GM19467 (cell line): Measurements from ENCODE around the gene PGLYRP2.
"Not testable (repeated sequence)": the region's sequence is repeated elsewhere in the genome, so short reads cannot be mapped to it uniquely, and the experiment has no call there.

Experiments used
- ATAC-seq: cut with Tn5 transposase; IDR thresholded peaks from one replicate; pipeline ENCODE4 v1.9.1; 2021; ENCODE audit warnings: mild to moderate bottlenecking, moderate library complexity; ENCODE audit not compliant: unreplicated experiment

The PGLYRP2 gene, protein sequence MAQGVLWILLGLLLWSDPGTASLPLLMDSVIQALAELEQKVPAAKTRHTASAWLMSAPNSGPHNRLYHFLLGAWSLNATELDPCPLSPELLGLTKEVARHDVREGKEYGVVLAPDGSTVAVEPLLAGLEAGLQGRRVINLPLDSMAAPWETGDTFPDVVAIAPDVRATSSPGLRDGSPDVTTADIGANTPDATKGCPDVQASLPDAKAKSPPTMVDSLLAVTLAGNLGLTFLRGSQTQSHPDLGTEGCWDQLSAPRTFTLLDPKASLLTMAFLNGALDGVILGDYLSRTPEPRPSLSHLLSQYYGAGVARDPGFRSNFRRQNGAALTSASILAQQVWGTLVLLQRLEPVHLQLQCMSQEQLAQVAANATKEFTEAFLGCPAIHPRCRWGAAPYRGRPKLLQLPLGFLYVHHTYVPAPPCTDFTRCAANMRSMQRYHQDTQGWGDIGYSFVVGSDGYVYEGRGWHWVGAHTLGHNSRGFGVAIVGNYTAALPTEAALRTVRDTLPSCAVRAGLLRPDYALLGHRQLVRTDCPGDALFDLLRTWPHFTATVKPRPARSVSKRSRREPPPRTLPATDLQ

DNA sequence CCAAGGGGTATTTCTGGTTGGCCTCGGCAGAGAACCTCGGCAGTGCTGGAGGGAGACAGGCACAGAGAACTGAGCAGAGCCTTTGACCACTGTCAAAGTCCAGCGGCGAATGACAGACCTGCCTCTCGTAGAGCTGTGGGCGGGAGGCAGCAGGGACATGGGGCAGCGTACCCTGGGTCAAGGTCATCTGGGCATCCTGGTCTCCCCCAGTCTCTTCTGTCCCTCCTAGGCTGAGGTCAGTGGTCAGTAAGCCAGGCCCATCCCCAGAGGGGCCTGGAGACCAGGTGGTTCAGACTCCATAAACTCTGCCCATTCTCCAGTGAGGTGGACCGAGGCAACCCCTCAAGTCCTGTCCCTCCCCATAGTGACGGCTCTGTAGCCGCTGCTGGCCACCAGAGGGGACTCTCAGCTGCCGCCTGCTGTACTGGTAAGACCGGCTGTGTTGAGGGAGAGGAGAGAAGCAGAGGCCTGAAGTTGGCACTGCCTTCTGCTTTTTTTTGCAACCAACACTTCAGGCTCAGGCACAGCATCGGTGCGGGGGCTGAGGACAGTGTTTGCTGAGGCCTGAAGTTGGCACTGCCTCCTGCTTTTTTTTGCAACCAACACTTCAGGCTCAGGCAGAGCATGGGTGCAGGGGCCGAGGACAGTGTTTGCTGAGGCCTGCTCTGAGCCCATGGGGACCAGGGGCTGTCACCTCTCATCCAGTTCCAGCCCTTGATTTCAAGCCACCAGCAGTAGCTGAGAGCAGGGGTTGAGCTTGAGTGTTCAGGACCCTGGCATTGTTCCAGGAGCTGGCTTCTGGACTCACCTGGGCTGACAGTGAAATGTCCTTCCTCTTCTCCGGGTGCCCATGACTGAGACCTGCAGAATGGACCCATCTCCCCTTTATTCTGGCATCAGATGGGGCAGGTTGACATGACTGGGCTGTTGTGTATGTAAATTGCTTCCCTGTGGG, at the start of gene PGLYRP2:
TSS of gene PGLYRP2 (minus strand) at position 111 of the 955 bp plus-strand sequence. CDS start 130 bp downstream, outside the sequence.
- ATAC-seq, result no peak

- ATAC-seq, result no peak
Observed at GRCh38 chr19:15527705-15528104, 48.4 kb upstream of the PGLYRP2 start.

DNA sequence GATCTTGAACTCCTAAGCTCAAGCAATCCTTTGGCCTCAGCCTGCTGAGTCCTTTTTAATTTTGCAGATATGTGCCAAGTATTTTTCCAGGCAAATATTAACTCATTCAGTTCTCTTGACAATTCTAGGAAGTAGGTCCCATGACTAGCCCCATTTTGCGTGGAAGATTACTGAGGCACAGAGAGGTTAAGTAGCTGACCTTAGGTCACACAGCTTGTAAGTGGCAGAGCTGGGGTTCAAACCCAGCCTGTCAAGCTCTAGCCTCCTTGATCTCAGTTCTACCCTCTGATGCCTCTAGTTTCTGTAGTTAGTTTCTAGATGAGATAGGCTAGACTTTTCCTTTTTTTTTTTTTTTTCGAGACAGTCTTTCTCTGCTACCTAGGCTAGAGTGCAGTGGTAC, 47.1 kb upstream of the PGLYRP2 start:
- no peak for ATAC-seq

DNA sequence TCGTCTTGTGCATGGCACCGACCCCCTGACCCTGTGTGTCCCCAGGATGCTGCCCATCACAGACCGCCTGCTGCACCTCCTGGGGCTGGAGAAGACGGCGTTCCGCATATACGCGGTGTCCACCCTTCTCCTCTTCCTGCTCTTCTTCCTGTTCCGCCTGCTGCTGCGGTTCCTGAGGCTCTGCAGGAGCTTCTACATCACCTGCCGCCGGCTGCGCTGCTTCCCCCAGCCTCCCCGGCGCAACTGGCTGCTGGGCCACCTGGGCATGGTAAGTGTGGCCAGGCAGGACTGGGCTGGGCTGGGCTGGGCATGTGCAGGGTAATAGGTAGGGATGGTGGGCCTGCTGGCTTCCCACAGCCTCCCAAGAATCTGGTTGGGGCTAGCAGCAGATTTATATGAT, 46.0 kb upstream of the PGLYRP2 start:
- no peak for ATAC-seq

- ATAC-seq, result no peak
Observed at GRCh38 chr19:15524781-15525180, 45.5 kb upstream of the PGLYRP2 start.

- ATAC-seq, result no peak
Observed at GRCh38 chr19:15519433-15519976, 40.2 kb upstream of the PGLYRP2 start.

- no peak for ATAC-seq
Observed at GRCh38 chr19:15517778-15518177, 38.5 kb upstream of the PGLYRP2 start.

DNA sequence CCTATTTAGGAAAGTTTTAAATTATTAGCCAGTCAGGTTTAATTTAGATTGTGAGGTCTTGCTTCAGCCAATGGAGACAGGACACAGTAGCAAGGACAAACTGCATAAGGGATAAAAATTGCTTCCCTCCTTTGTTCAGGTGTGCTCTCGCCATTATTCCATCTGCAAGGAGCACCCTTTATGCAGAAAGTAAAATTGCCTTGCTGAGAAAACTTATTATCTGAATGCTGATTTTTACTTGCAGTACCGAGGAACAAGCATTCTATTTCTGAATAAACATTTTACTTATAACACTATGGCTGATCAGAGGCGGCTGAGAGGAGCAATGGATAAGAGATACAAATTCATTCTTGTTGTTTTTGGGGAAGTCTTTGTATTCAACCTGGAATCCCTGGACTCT, 37.1 kb upstream of the PGLYRP2 start:
- no peak for ATAC-seq

- not testable (repeated sequence) for ATAC-seq
Observed at GRCh38 chr19:15515227-15515625, 35.9 kb upstream of the PGLYRP2 start.

GRCh38 chr19:15511671-15512424, 32.5 kb upstream of the PGLYRP2 start:
- no peak for ATAC-seq

DNA sequence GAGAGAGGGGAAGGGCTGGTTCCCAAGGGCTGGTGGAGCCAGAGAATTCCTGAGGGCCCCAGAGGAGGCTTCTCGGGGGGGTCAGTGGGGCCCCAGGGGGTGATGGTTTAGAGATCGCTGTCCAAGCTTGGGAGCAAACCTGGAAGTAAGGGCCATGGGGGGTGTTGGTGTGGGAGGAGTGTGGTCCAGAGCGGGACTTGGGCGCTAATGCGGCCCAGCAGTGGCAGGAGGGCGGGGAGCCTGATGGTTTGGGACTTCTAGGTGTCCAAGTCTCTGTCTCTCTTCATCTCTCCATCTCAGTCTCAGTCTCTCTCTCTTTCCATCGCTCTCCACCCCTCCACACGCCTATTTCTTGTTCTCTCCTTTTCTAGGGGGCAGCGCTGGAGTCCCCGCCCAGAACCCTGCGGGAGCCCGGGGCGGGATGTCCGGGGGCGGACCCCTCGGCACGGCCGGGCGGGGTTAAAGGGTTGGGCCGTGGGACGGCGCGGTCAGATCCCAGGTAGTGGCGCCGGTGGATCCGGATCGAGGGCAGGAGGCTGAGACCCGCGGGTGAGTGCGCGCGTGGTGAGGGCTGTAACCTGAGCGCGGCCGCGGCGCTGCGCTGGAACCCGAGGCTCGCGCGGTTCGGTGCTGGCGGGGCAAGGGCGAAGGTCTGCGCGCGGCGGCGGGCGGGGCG, 28.9 kb upstream of the PGLYRP2 start, which contains the start of gene CYP4F22:
TSS of gene CYP4F22 (plus strand) at position 491 of the 676 bp plus-strand sequence. CDS start 16,812 bp downstream, outside the sequence.
- no peak for ATAC-seq

DNA sequence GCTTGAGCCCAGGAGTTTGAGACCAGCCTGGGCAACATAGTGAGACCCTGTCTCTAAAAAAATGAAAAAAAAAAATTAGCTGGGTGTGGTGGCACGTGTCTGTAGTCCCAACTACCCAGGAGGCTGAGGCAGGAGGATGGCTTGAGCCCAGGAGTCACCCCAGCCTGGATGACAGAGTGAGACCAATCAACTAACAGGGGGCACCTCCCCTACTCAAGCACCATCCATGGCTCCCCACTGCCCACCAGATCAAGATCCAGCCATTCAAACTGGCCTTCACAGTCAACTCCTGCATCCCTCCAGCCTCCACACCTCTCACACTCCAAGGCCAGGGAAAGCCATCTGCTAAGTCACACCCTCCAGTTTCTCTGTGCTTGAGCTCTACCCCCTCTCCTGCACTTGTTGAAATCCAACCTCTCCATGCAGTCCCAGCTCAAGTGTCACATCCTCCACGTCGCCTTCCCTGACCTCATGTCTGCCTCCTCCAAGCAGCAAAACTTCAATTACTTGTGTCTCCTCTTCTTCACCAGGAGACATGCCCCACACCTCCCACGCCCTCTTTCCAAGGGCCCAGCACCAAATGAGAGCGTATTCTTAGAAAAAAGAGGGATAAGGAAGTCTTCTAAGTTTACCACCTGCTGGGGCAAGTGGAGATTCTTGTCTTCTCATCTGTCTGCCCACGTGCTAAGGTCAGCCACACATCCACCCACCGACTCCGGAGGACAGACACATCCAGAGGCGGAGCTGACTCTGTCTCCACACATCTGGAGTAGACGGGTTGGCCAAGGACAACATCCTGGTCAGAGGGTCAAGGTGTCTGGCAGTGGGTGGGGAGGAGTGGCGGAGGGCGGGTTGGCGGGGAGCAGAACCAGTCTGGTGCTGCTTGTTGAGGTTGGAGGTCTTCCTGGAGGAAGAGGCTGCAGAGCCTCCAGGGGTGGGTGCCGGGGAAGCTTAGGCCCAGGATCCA, 28.1 kb upstream of the PGLYRP2 start:
- ATAC-seq, result no peak

- no peak for ATAC-seq
Observed at GRCh38 chr19:15506074-15506571, 26.8 kb upstream of the PGLYRP2 start.

- no peak for ATAC-seq
Observed at GRCh38 chr19:15502264-15502663, 23.0 kb upstream of the PGLYRP2 start.

GRCh38 chr19:15501596-15501995, 22.3 kb upstream of the PGLYRP2 start:
- ATAC-seq, result no peak

DNA sequence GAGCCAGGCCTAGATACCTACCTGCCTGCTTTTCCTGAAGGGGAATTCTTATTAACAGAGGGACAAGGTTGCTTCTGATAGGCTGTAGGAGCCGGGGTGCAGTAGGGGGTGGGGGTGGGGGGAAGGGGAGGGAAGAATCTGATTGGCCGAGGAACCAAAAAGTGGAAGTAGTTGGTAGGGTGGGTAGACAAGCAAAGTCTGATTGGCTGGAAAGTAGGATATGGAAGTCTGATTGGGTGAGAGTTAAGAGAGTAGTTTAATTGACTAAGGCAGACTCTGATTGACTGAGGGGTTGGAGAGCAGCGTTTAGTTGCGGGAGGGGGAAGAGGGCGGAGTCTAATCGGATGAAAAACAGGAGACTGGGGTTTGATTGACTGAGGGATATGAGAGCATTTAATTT, 19.6 kb upstream of the PGLYRP2 start:
- no peak for ATAC-seq

GRCh38 chr19:15498156-15498858, 19.0 kb upstream of the PGLYRP2 start:
- ATAC-seq, result no peak

DNA sequence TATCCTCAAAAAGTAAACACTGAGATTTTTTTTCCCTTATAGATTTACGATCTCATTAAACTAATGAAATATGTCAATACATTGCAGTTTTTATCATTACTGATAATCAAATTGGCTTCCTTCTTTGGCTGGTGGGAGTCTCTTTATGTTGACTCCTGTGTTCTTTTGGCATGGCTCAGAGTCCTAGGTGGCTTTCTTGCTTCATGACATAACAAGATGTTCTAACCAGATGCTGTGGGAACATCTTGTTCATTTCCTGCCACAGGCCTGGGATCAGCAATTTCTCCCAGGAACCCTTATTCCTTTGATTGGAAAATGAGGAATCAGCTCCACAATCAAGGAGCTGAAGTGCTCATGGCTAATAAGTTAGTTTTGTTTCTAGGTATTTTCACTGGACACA, 15.8 kb upstream of the PGLYRP2 start:
- no peak for ATAC-seq
